Muscle layer of colon (tissue), 2 donors: ENCODE measurements around the gene CACNA1C.

Experiments used
- H3K27ac ChIP-seq: one replicate; pipeline ENCODE4 v1.7.0; 2013; ENCODE audit warnings: low read depth, mild to moderate bottlenecking, low read length, moderate library complexity
- H3K27me3 ChIP-seq, 2 donors: one replicate each; pipeline ENCODE4 v1.7.0; 2013; ENCODE audit warnings: low read length in 2 of 2, mild to moderate bottlenecking in 2 of 2; ENCODE audit not compliant: insufficient read depth in 2 of 2, control insufficient read depth in 1 of 2
- H3K36me3 ChIP-seq: one replicate; pipeline ENCODE4 v1.7.0; 2013; ENCODE audit warnings: mild to moderate bottlenecking, low read length; ENCODE audit not compliant: insufficient read depth
- H3K4me1 ChIP-seq: one replicate; pipeline ENCODE4 v1.7.0; 2013; ENCODE audit warnings: mild to moderate bottlenecking, low read length; ENCODE audit not compliant: insufficient read depth
- H3K4me3 ChIP-seq, 2 donors: one replicate each; pipeline ENCODE4 v1.7.0; 2013; ENCODE audit warnings: low read length in 2 of 2, low read depth in 1 of 2, mild to moderate bottlenecking in 1 of 2, moderate library complexity in 1 of 2
- H3K9ac ChIP-seq: one replicate; pipeline ENCODE4 v1.7.0; 2013; ENCODE audit warnings: low read length
- H3K9me3 ChIP-seq: one replicate; pipeline ENCODE4 v1.7.0; 2013; ENCODE audit warnings: mild to moderate bottlenecking, low read length
- donor health status: abdominal sarcoma.
- donor health status: Adenocarcinoma of cecum.

CACNA1C gene

DNA sequence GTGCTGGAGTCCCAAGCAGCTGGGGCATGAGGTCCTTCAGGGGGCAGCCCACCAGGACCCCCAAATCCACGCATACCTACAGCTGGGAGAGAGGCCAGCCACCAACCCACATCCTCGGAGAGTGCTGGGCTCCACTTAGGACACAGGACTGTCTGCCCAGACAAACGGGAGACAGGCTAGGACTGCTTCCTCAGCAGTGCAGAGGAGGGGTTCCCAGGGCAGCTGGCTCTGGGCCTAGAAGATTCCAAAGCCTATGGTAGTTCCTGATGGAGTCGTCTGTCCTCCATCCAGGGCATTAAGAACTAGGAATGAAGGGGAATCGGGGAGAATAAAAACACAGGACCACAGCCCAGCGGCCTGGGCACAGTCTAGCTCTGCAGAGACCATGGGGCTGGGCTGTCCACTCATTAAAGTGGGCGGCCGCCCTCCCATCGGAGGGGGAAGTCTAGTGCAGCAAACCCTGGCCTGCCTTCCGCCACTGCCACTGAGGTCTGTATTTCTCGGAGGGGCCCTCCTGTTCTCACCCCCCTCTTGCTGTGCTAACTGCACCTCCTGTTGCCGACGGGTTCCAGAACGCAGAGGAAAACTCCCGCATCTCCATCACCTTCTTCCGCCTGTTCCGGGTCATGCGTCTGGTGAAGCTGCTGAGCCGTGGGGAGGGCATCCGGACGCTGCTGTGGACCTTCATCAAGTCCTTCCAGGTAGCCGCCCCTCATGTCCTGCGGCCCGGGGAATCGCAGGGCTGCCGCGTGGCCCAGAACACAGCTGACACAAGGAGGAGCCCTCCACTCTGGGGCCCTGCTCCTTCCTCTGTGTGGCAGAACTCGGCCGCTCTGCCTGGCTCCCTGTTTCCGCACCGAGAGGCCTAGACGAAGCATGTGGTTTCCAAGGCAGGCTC is 598.5 kb downstream of the CACNA1C start:
- Histone ChIP-seq H3K4me1 (peaks cover 21% of the 10 kb centered on the region), H3K27me3 (no peaks in the 10 kb centered on the region), H3K36me3 (peaks cover 33% of the 10 kb centered on the region), H3K9ac (no peak overlapping the region), H3K4me3 (no peak overlapping the region), H3K27ac (peak overlapping the region; percentile 63), H3K9me3 (no peaks in the 10 kb centered on the region)

DNA sequence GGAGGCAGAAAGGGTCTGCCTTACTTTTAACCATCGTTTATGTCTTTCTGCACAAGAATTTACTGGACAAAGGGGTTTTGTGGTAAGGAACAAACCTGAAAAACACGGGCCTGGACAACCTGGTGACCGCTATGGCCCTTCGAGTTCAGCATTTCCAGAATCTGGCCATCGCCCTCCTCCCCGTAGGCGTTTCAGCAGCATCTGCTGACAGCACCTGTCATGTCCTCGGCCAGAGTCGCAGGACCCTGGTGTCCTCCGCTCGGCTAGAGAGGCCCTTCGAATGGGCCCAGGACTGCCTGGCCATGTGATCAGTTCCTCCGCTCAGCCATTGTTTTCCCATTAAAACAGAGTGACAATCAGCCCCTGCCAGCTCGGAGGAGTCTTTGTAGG is 599.2 kb downstream of the CACNA1C start:
- H3K36me3 ChIP-seq, result peaks cover 40% of the 10 kb centered on the region
- peaks cover 21% of the 10 kb centered on the region for H3K4me1 ChIP-seq
- no peak overlapping the region for H3K9ac ChIP-seq
- H3K27me3 ChIP-seq, result no peaks in the 10 kb centered on the region
- H3K9me3 ChIP-seq, result no peaks in the 10 kb centered on the region
- H3K4me3 ChIP-seq, result no peak overlapping the region
- no peak overlapping the region for H3K27ac ChIP-seq

DNA sequence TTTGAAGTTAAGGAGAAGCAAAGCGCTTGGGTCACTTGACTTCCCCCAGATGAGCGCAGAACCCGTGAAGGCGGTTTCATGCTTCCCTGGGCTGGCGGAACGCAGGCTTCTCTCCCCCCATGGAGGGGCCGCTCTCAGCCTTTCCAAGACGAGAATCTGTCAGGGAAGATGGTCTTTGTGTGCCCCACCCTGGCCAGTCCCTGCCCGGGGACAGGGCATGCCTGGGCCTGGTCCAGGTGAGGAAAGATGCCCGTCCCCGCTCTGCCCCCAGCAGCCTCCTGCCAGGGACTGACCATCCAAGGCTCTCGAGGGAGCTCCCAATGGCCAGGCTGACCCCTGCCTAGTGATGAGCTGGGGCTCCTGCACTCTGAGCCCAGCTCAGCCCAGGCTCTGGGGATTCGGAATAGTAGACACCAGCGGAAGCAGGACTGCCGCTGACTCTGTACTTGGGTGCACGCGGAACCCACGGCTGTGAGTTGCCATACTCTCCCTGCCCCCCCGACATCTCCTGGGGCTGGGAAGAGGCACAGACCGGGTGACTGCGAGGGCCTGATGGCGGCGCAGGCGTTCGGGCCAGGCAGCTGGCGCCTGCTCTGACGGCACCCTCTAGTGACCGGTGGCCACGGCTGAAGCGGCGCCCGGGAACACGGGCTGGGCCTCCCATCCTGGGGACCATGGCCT is 599.8 kb downstream of the CACNA1C start:
- H3K27me3 ChIP-seq, result no peaks in the 10 kb centered on the region
- H3K36me3 ChIP-seq, result peaks cover 40% of the 10 kb centered on the region
- H3K4me3 ChIP-seq, result no peak overlapping the region
- H3K9me3 ChIP-seq, result no peaks in the 10 kb centered on the region
- H3K27ac ChIP-seq, result no peak overlapping the region
- no peak overlapping the region for H3K9ac ChIP-seq
- H3K4me1 ChIP-seq, result peaks cover 21% of the 10 kb centered on the region

DNA sequence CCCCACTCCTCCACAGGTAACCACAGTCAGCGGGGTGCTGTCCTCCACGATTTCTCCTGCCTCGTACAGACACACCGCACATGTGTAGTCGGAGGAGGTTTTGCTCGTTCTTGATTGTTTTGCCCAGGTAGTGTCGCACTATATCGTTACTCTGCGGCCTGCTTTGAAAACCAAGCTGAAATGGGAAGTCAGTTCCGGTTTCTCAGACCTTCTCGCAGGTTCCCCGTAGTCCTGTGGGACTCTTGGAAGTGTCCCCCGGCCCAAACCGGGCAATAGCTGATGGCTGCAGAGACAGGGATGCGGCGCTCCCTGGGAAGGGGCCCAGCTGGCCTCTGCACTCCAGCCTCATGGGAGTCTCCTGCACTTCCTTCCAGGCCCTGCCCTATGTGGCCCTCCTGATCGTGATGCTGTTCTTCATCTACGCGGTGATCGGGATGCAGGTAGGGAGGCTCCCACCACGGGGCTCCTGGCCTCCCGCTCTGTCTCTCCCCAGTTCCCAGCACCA is 600.7 kb downstream of the CACNA1C start:
- Histone ChIP-seq H3K4me1 (peaks cover 21% of the 10 kb centered on the region), H3K36me3 (peaks cover 46% of the 10 kb centered on the region), H3K9me3 (no peaks in the 10 kb centered on the region), H3K27me3 (no peaks in the 10 kb centered on the region), H3K4me3 (no peak overlapping the region), H3K27ac (no peak overlapping the region), H3K9ac (no peak overlapping the region)

DNA sequence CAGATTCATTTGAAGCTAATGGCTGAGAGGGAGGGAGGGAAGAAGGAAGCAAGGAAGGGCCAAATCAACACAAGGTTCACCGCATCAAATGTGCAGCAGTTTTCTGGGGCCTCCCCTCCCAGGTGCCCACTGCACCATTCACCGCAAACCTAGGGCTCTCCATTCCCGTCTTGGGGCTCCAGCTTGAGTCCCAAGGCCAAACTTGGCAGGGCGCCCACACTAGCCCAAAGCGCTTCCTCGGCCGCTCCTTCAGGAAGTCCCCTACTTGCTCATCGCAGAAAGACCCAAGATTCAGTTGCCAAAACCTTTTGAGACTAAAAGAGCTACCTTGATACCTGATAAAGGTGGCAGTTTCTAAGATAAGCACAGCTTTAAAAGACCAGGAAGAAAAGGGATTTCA is 601.5 kb downstream of the CACNA1C start:
- Histone ChIP-seq H3K27me3 (no peaks in the 10 kb centered on the region), H3K36me3 (peaks cover 49% of the 10 kb centered on the region), H3K4me1 (peaks cover 13% of the 10 kb centered on the region), H3K9ac (no peak overlapping the region), H3K27ac (no peak overlapping the region), H3K4me3 (no peak overlapping the region), H3K9me3 (no peaks in the 10 kb centered on the region)

DNA sequence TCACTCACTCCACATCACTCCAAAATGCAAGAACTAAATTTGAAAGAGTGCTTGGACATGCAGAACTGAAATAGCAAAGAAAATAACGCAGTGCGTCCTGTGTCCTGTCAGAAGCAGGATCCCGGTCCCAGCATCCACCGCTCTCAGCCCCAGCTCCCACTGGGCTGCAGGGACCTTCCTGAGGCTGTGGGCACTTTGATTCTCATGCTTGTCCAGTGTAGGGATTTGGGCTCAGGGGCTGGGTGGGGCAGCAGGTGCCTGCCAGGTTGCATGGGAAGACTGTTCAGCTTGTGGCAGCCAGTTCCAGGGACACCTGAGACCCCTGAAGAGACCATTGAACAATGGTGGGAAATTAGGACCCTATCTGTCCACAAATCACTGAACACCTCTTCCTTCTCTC is 602.0 kb downstream of the CACNA1C start:
- H3K4me3 ChIP-seq, result no peak overlapping the region
- H3K9me3 ChIP-seq, result no peaks in the 10 kb centered on the region
- H3K36me3 ChIP-seq, result peaks cover 51% of the 10 kb centered on the region
- H3K9ac ChIP-seq, result no peak overlapping the region
- no peaks in the 10 kb centered on the region for H3K27me3 ChIP-seq
- peaks cover 11% of the 10 kb centered on the region for H3K4me1 ChIP-seq
- no peak overlapping the region for H3K27ac ChIP-seq

DNA sequence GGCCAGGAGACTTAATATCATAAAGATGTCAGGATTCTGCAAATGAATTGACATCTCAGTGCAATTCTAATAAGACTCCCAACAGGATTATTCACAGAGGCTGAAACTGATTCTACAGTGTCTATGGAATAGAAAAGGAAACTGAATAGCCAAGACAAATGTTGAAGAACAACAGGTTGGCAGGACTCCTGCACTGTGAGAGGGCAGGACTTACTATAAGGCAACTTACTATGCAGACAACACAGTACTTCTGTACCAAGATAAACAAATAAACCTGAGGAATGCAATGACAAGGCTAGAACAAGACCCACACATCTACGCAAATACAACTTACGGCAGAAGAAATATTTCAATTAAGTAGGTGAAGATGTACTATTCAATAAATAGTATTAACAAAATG is 609.7 kb downstream of the CACNA1C start:
- H3K36me3 ChIP-seq, result peaks cover 70% of the 10 kb centered on the region
- H3K9me3 ChIP-seq, result no peaks in the 10 kb centered on the region
- H3K27me3 ChIP-seq, result no peaks in the 10 kb centered on the region
- H3K27ac ChIP-seq, result no peak overlapping the region
- no peak overlapping the region for H3K4me3 ChIP-seq
- H3K9ac ChIP-seq, result no peak overlapping the region
- H3K4me1 ChIP-seq, result no peaks in the 10 kb centered on the region

DNA sequence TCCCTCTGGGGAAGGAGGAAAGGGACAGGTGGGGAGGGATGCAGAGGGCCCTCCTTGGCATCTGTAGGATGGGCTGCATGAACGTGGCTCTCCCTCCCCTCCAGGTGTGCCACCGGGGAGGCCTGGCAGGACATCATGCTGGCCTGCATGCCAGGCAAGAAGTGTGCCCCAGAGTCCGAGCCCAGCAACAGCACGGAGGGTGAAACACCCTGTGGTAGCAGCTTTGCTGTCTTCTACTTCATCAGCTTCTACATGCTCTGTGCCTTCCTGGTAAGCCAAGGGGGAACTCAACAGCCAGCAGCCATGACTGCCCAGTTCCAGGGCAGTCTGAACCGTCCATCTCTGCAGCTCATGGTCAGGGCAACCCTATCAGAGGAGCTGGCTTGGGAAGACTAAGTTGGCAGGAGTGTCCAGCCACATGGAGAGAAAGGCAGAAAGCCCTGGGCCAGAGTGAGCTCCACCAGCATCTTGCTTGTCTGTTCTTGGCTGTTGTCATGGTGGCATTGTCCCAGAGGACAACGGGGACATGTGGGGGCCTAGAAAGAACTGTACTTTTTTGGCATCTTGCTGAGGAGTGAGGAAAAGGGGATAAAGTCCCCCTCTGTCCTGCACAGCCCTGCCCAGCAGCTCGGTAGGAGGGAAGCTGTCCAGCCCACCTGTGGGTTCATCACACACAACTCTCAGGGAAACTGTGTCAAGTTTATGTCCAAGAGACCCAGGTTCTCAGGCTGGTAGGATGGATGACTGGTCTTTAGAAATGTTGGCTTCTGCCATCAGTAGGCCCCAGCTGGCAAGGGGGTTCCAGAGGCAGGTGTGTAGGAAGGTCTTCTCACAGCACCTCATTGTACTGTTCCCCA is 612.2 kb downstream of the CACNA1C start:
- Histone ChIP-seq H3K27me3 (no peaks in the 10 kb centered on the region), H3K4me1 (no peaks in the 10 kb centered on the region), H3K36me3 (peaks cover 81% of the 10 kb centered on the region), H3K27ac (no peak overlapping the region), H3K9me3 (no peaks in the 10 kb centered on the region), H3K9ac (no peak overlapping the region), H3K4me3 (no peak overlapping the region)

DNA sequence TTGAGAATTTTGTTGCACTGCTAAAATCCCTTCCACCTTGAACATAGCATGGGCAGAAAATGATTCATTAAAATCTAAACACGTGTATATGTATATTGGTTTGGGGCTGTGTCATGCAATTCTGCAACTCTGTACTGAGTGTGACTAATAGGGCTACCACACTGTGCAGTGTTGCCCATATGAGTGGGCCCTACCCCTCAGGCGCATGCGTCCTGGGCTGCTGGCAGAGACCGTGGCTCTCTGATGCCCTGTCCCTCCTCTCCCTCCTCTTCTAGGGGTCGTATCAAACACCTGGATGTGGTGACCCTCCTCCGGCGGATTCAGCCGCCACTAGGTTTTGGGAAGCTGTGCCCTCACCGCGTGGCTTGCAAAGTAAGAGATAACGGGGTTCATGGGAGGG is 613.6 kb downstream of the CACNA1C start:
- H3K4me3 ChIP-seq, result no peak overlapping the region
- H3K4me1 ChIP-seq, result no peaks in the 10 kb centered on the region
- H3K9ac ChIP-seq, result no peak overlapping the region
- H3K27ac ChIP-seq, result no peak overlapping the region
- no peaks in the 10 kb centered on the region for H3K27me3 ChIP-seq
- no peaks in the 10 kb centered on the region for H3K9me3 ChIP-seq
- peaks cover 78% of the 10 kb centered on the region for H3K36me3 ChIP-seq

DNA sequence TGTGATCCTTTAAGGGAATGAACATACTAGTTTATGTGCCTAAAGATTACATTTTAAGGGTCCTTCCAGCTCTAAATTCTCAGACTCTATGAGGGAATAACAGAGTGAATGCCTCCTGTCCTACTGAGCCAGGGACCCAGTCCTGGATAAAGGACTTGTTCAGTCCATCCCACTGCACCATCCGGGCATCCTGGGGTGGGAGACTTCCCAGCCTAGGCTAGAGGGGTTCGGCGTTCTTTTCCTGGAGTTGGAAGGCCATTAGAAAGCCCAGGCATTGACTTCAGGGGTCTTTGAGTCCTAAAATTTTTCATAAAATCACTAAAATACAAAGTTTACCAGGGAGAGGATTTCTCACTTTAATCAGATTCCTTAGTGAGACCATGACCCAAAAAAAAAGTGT is 614.1 kb downstream of the CACNA1C start:
- Histone ChIP-seq H3K27me3 (no peaks in the 10 kb centered on the region), H3K9me3 (no peaks in the 10 kb centered on the region), H3K4me1 (no peaks in the 10 kb centered on the region), H3K9ac (no peak overlapping the region), H3K27ac (no peak overlapping the region), H3K36me3 (peaks cover 78% of the 10 kb centered on the region), H3K4me3 (no peak overlapping the region)
